HG03378 (cell line): ENCODE results near the gene MAJIN.

ENCODE experiments used
- ATAC-seq: cut with Tn5 transposase; IDR thresholded peaks from one replicate; pipeline ENCODE4 v1.9.1; 2021; ENCODE audit warnings: mild to moderate bottlenecking, moderate library complexity; ENCODE audit not compliant: unreplicated experiment

Gene MAJIN

DNA sequence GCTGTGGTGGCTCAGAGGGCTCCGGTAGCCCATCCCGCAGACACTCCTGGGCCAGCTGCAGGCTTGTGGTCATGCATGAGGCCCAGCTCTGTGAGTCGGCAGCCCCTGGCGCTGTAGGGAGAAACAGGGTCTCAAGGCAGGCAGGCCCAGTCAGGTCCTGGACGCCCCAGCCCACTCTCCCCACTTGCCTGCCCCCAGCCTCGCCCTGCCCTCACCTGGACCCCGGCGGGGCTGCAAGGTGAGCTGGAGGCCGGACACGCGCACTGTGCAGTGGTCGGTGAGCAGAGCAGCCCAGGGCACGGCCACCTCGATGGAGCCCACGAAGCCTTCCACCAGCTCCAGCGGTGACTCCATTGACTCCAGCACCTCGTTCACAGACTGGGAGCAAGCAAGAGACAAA, 57.8 kb downstream of the MAJIN start:
- ATAC-seq, result no peak

GRCh38 chr11:64913171-64913727, 58.7 kb downstream of the MAJIN start:
- no peak for ATAC-seq

GRCh38 chr11:64911689-64912088, 60.2 kb downstream of the MAJIN start:
- ATAC-seq, result no peak

DNA sequence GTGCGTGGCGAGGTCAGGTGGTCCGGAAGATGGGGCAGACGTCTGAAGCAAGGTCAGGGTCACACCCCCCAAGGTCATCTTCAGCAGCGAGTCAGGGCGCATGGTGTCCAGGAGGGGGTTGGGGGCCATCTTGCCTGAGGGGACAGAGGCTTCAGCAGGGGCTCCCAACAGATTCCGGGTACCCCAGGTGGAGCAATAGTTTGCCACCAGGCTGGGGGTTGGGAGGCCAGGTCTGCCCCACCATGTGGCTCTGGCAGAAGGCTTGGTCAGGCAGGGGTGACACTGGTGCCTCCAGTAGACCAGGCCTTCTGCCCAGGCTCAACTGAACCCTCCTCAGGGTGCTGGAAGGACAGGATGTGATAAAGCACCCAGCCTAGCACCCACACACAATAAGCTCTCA, 60.8 kb downstream of the MAJIN start:
- no peak for ATAC-seq

- no peak for ATAC-seq
Observed at GRCh38 chr11:64910451-64911093, 61.3 kb downstream of the MAJIN start.

GRCh38 chr11:64909653-64910343, 62.1 kb downstream of the MAJIN start:
- no peak for ATAC-seq

- no peak for ATAC-seq
Observed at GRCh38 chr11:64908766-64909165, 63.1 kb downstream of the MAJIN start.

- ATAC-seq, result no peak
Observed at GRCh38 chr11:64906314-64906635, 65.6 kb downstream of the MAJIN start.

DNA sequence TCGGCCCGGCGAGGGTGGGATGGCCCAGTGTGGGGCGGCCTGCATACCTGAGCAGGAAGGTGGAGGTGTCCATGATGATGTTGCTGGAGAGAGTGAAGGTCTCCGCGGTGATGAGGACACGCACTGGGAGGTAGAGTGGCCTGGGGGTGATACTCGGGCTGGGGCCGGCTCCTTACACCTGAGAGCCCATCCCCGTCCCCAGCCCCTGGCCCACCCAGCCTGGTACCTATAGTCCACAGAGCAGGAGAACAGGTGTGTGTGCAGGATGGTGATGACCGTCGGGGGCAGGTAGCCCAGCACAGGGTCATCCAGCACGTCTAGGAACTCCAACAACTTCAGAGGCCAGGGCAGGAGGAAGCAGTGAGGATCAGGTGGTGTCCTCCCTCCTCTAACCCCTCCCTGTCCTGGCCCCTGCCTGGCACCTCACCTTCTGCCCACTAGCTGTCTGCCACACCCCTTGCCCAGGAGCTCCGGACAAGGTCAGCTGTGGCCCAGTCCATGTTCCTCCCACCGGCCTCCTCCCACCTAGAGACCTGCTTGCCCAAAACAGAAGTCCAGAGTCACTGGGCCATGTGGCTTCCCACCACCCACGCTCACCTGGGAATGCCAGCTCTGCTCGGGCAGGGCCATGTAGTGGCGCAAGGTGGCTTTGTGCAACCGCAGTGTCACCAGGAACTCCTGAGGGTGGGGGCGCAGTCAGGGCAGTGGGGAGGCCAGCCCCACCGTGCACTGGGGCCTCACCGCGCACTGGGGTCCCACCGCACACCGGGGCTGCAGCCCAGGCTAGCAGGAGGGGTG, 66.2 kb downstream of the MAJIN start:
- ATAC-seq, result no peak

GRCh38 chr11:64903291-64903833, 68.5 kb downstream of the MAJIN start:
- no peak for ATAC-seq

- no peak for ATAC-seq
Observed at GRCh38 chr11:64902102-64902900, 69.6 kb downstream of the MAJIN start.

GRCh38 chr11:64900774-64901173, 71.1 kb downstream of the MAJIN start:
- no peak for ATAC-seq

DNA sequence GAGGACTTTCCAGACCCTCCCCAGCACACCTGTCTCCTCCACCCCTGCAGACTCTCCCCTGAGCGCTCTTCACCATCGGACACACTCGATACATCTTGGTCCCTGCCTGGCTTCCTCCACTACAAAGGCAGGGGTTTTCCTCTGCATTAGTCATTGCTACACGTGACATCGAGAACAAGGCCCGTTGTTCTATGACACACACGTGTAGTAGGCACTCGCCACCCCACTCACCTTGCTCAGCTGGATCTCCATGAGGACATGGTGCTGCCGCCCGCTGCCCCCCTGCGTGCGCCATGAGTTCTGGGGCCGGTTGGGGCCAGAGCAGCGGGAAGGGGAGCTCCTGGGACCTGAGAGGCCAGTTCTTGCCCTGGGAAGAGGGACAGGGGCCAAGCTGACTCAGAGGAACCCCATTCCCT, 71.6 kb downstream of the MAJIN start:
- ATAC-seq, result no peak

- ATAC-seq, result no peak
Observed at GRCh38 chr11:64898541-64898940, 73.4 kb downstream of the MAJIN start.

DNA sequence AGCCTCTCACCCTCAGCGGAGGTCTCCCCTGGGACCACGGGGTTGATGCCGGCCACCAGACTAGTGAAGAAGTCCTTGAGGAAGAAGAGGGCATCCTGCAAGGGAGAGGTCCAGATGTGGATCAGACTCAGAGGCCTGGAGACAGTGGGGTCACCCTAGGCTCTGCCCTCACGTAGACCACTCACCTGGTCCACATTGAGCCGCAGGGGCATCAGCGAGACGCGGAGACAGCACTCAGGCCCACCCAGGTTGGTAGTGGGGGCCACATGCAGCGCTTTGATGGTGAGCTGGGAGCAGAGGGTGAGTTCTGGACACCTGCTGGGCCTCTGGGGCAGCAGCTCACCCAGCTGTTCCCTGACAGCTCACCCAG, 73.8 kb downstream of the MAJIN start:
- no peak for ATAC-seq

DNA sequence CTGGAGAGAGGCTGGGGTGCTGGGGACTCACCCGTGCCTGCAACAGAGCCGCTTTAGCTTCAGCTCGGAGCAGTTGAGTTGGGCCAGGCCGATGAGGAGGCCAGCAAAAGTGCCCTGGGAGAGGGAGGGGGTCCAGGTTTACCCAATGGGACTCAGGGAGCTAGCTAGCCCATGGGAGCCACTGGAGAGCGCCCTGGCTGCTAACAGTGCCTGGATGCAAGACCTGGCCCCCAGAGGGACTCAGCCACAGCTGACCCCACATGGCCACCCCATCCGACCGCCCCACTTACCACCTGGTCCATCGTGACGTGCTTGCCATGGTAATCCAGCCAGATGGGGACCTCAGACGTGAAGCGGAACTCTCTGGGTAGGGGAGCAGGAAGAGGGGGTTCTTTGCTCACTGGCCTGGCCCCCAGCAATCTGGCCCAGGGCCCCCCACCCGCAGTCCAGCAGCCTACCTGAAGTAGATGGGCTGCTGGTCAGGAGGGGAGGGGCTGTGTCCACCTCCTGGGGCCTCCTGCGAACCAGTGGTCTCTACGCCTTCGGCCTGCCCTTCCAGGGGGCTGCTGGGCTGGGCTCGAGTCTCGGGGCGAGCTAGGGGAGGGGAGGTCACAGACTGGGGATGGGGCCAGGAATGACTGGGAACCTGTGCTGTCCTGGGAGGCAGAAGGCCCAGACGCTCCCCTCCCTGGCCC, 74.4 kb downstream of the MAJIN start:
- no peak for ATAC-seq

DNA sequence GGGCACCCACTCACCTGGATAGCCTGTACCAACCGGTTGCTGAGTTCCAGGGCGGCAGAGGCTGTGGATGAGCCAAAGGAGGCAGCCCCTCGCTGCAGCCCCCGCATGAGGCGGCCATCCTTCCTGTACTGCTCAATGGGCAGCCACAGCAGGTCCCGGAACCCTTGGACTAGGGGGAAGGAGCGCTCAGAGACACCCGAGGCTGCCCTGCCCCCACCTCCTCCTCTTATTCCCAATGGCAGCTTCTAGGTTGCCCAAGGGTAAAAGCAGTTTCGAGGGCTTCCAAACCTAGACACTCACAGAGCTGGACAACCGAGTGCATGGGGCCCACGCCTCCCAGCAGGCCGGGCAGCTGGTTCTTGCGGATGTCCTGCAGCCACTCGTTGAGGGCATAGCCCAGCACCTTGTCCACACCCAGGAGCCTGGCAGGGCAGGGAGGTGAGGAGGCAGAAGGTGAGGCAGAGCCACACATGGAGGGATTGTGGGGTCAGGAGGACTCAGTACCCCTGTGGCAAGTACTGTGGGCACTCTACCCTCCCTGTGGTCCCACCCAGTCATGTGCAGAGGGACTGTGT, 75.4 kb downstream of the MAJIN start:
- no peak for ATAC-seq

DNA sequence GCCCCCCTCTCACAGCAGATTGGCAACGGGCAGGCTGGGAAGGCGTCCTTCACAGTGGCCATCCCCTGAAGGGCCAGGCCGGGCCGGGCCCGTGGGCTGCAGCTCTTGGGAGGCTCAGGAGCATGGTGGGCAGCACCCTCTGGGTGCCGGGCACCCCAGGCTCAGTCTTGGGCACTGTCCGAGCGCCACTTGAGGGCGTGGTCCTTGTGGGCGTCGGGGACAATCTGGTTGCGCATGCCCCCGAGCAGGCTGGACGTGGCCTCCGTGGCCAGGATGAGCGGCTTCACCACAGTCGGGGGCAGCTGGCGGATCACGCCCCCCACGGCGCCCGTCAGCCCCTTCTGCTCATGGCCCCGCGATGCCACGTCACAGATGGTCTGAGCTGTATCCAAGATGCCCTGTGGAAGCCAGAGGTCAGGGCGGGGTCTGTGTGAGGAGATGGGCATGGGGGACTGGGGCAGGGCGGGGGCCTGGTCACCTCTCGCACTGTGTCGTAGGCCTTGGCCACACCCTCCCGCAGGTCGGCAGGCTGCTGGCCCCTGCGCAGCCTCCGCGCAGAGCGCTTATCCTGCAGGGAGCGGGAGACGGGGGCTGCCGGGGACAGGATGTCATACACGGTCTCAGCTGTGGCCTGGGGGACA, 77.0 kb downstream of the MAJIN start:
- no peak for ATAC-seq

- no peak for ATAC-seq
Observed at GRCh38 chr11:64894070-64894811, 77.7 kb downstream of the MAJIN start.
